Neural cell (in vitro differentiated cells): Measurements from ENCODE around the gene CACNB2. TPM values are rescaled to one million over a fixed set of nuclear protein-coding genes. Genes with fewer than 3 reads are reported as not detected.

Experiments used
- H2AFZ ChIP-seq: fragments of 200-600, 300-800 bp; sonication (generic), shearing (Covaris generic); 2 replicates; pipeline ENCODE4 v1.6.0; 2014; ENCODE audit warnings: low read depth, mild to moderate bottlenecking, antibody characterized with exemption, low read length, moderate library complexity
- H3F3A ChIP-seq: fragments of 200-600 bp; shearing (Covaris generic); 2 replicates; pipeline ENCODE4 v1.6.1; 2016; ENCODE audit warnings: mild to moderate bottlenecking, moderate library complexity, mixed read lengths, antibody characterized with exemption, low read length; ENCODE audit not compliant: insufficient read depth, poor library complexity, severe bottlenecking
- H3K27ac ChIP-seq: fragments of 200-600, 300-800 bp; sonication (generic), shearing (Covaris generic); 2 replicates; pipeline ENCODE4 v1.5.1; 2014; ENCODE audit warnings: mild to moderate bottlenecking, low read length, moderate library complexity
- H3K27me3 ChIP-seq: fragments of 300-800, 200-600 bp; sonication (generic), shearing (Covaris generic); 2 replicates; pipeline ENCODE4 v1.6.0; 2014; ENCODE audit warnings: mild to moderate bottlenecking, low read depth, low read length, moderate library complexity; ENCODE audit not compliant: insufficient read depth
- H3K36me3 ChIP-seq: fragments of 300-800, 200-600 bp; sonication (generic), shearing (Covaris generic); 2 replicates; pipeline ENCODE4 v1.5.1; 2014; ENCODE audit warnings: mild to moderate bottlenecking, antibody characterized with exemption, low read length, moderate library complexity; ENCODE audit not compliant: insufficient read depth
- H3K4me2 ChIP-seq: fragments of 300-800, 200-600 bp; sonication (generic), shearing (Covaris generic); 2 replicates; pipeline ENCODE4 v1.6.0; 2014; ENCODE audit warnings: mild to moderate bottlenecking, low read length
- H3K4me3 ChIP-seq: fragments of 300-800, 200-600 bp; sonication (generic), shearing (Covaris generic); 2 replicates; pipeline ENCODE4 v1.5.1; 2014; ENCODE audit warnings: mild to moderate bottlenecking, low read length, moderate library complexity
- H3K79me2 ChIP-seq: fragments of 200-600 bp; shearing (Covaris generic); replicated peaks from 2 replicates; pipeline ENCODE4 v1.6.0; 2014; ENCODE audit warnings: mild to moderate bottlenecking, low read length, moderate library complexity; ENCODE audit not compliant: insufficient read depth
- H3K9ac ChIP-seq: fragments of 300-800, 200-600 bp; sonication (generic), shearing (Covaris generic); 2 replicates; pipeline ENCODE4 v1.6.1; 2016; ENCODE audit warnings: mild to moderate bottlenecking, low read length, mixed read lengths
- H3K9me2 ChIP-seq: fragments of 200-600 bp; shearing (Covaris generic); 2 replicates; pipeline ENCODE4 v1.6.1; 2016; ENCODE audit warnings: mild to moderate bottlenecking, low read length, mixed read lengths; ENCODE audit not compliant: insufficient read depth
- H3K9me3 ChIP-seq: fragments of 200-600, 300-800 bp; sonication (generic), shearing (Covaris generic); 2 replicates; pipeline ENCODE4 v1.6.1; 2016; ENCODE audit warnings: mild to moderate bottlenecking, mixed run types, low read length, moderate library complexity, mixed read lengths
- H4K20me1 ChIP-seq: fragments of 200-600 bp; shearing (Covaris generic); 2 replicates; pipeline ENCODE4 v1.6.1; 2016; ENCODE audit warnings: mild to moderate bottlenecking, mixed run types; ENCODE audit not compliant: insufficient read depth
- EP300 ChIP-seq: fragments of 450-650 bp; conservative IDR thresholded peaks from 2 replicates; pipeline ENCODE4 v1.6.1; 2014; ENCODE audit warnings: antibody characterized with exemption, mild to moderate bottlenecking, moderate library complexity; ENCODE audit not compliant: poor library complexity, severe bottlenecking
- EZH2 ChIP-seq: fragments of 200-600, 300-800 bp; shearing (Covaris generic), sonication (generic); IDR thresholded peaks from 2 replicates; pipeline ENCODE4 v1.6.1; 2014; ENCODE audit warnings: antibody characterized with exemption, low read length, borderline replicate concordance, mild to moderate bottlenecking; ENCODE audit not compliant: insufficient read depth, poor library complexity, severe bottlenecking
- MXI1 ChIP-seq: fragments of 450-650 bp; conservative IDR thresholded peaks from 2 replicates; pipeline ENCODE4 v1.6.1; 2014; ENCODE audit warnings: antibody characterized with exemption, mild to moderate bottlenecking; ENCODE audit not compliant: poor library complexity, severe bottlenecking
- POLR2AphosphoS5 ChIP-seq: IDR thresholded peaks from 2 replicates; pipeline ENCODE4 v1.6.1; 2012
- RAD21 ChIP-seq: fragments of 450-650 bp; conservative IDR thresholded peaks from 2 replicates; pipeline ENCODE4 v1.6.1; 2014; ENCODE audit warnings: antibody characterized with exemption, mild to moderate bottlenecking, moderate library complexity
- SMC3 ChIP-seq: fragments of 450-650 bp; conservative IDR thresholded peaks from 2 replicates; pipeline ENCODE4 v1.6.1; 2014; ENCODE audit warnings: antibody characterized with exemption, mild to moderate bottlenecking, moderate library complexity; ENCODE audit not compliant: poor library complexity
- TAF1 ChIP-seq: IDR thresholded peaks from 2 replicates; pipeline ENCODE4 v1.6.1; 2012; ENCODE audit warnings: low read depth
- polyA plus RNA-seq: library from polyadenylated mRNA; depleted of rRNA; stranded (reverse); fragments of >200 nt; gene quantifications from 2 replicates; pipeline ENCODE4 v1.2.3, GENCODE V29; 2014
- TF ChIP-seq, protein P1 (sequence below): IDR thresholded peaks from 2 replicates; pipeline ENCODE4 v1.6.1; 2012; ENCODE audit warnings: borderline replicate concordance
- TF ChIP-seq, protein P2 (sequence below): fragments of 450-650 bp; IDR thresholded peaks from 2 replicates; pipeline ENCODE4 v1.5.1; 2014; ENCODE audit warnings: antibody characterized with exemption, mild to moderate bottlenecking, moderate library complexity; ENCODE audit not compliant: poor library complexity, severe bottlenecking

CACNB2 gene
- polyA plus RNA-seq, 1 donor from 2014 or later: 14.3 TPM

DNA sequence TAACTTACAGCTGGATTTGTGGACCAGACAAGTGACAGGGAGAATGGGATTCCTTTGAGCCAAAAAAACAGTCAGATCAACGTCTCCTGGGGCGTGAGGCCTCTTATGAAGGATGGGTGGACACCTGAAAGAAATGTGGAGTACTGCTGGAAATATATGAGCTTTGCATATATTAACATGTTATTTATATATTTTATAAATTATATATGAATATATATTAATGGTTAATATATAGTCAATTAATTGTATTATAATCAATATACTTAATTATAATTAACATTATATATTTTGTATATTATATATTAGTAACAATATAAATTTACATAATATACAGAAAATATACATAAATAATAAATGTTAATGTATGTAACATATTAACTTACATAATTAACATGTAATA lies 57.5 kb downstream of the CACNB2 start:
- Histone ChIP-seq H3K27me3 (no peaks in the 10 kb centered on the region), H2AFZ (no peak overlapping the region), H3K9me3 (no peaks in the 10 kb centered on the region), H3K79me2 (no peaks in the 10 kb centered on the region), H3K9me2 (no peaks in the 10 kb centered on the region), H3K4me3 (no peak overlapping the region), H3K9ac (no peak overlapping the region), H3F3A (no peaks in the 10 kb centered on the region), H3K27ac (no peak overlapping the region), H4K20me1 (no peaks in the 10 kb centered on the region), H3K36me3 (no peaks in the 10 kb centered on the region), H3K4me2 (no peak overlapping the region)
- TF ChIP-seq, protein P1, sequence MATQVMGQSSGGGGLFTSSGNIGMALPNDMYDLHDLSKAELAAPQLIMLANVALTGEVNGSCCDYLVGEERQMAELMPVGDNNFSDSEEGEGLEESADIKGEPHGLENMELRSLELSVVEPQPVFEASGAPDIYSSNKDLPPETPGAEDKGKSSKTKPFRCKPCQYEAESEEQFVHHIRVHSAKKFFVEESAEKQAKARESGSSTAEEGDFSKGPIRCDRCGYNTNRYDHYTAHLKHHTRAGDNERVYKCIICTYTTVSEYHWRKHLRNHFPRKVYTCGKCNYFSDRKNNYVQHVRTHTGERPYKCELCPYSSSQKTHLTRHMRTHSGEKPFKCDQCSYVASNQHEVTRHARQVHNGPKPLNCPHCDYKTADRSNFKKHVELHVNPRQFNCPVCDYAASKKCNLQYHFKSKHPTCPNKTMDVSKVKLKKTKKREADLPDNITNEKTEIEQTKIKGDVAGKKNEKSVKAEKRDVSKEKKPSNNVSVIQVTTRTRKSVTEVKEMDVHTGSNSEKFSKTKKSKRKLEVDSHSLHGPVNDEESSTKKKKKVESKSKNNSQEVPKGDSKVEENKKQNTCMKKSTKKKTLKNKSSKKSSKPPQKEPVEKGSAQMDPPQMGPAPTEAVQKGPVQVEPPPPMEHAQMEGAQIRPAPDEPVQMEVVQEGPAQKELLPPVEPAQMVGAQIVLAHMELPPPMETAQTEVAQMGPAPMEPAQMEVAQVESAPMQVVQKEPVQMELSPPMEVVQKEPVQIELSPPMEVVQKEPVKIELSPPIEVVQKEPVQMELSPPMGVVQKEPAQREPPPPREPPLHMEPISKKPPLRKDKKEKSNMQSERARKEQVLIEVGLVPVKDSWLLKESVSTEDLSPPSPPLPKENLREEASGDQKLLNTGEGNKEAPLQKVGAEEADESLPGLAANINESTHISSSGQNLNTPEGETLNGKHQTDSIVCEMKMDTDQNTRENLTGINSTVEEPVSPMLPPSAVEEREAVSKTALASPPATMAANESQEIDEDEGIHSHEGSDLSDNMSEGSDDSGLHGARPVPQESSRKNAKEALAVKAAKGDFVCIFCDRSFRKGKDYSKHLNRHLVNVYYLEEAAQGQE: no peak
- no peak for TF ChIP-seq EZH2
- TF ChIP-seq MXI1: no peak
- TF ChIP-seq EP300: no peak
- no peak for TF ChIP-seq TAF1
- no peak for TF ChIP-seq RAD21
- TF ChIP-seq POLR2AphosphoS5: no peak
- TF ChIP-seq, protein P2, sequence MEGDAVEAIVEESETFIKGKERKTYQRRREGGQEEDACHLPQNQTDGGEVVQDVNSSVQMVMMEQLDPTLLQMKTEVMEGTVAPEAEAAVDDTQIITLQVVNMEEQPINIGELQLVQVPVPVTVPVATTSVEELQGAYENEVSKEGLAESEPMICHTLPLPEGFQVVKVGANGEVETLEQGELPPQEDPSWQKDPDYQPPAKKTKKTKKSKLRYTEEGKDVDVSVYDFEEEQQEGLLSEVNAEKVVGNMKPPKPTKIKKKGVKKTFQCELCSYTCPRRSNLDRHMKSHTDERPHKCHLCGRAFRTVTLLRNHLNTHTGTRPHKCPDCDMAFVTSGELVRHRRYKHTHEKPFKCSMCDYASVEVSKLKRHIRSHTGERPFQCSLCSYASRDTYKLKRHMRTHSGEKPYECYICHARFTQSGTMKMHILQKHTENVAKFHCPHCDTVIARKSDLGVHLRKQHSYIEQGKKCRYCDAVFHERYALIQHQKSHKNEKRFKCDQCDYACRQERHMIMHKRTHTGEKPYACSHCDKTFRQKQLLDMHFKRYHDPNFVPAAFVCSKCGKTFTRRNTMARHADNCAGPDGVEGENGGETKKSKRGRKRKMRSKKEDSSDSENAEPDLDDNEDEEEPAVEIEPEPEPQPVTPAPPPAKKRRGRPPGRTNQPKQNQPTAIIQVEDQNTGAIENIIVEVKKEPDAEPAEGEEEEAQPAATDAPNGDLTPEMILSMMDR: no peak
- TF ChIP-seq SMC3: no peak

DNA sequence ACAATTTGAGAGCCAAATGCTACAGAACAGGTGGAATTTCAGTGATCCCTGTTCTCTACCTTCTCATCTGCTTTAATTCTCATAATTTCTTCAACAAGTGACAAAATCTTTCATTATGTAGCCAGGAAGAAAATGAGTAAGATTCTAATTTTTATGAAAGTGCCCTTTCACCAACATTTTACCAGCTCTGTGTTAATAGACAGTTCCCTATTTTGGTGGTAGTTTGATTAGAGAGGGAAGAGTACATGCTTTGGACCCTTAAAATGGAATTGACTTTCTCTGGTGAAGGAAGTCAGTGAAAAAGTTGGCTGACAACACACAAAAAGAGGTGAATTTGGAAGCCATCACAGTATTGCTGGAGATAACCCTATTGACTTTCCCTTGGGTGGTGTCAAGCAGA lies 61.7 kb downstream of the CACNB2 start:
- Histone ChIP-seq H3K27me3 (no peaks in the 10 kb centered on the region), H3K4me2 (no peak overlapping the region), H3K27ac (peak overlapping the region; percentile 88), H3K9me2 (no peaks in the 10 kb centered on the region), H3K79me2 (no peaks in the 10 kb centered on the region), H3F3A (no peaks in the 10 kb centered on the region), H3K9ac (peak overlapping the region; percentile 59), H4K20me1 (no peaks in the 10 kb centered on the region), H2AFZ (no peak overlapping the region), H3K4me3 (no peak overlapping the region), H3K9me3 (no peaks in the 10 kb centered on the region), H3K36me3 (no peaks in the 10 kb centered on the region)
- TF ChIP-seq EZH2: no peak
- TF ChIP-seq, protein P2: no peak
- TF ChIP-seq SMC3: no peak
- TF ChIP-seq EP300: no peak
- TF ChIP-seq RAD21: no peak
- TF ChIP-seq, protein P1: no peak
- TF ChIP-seq POLR2AphosphoS5: no peak
- no peak for TF ChIP-seq MXI1
- no peak for TF ChIP-seq TAF1
